OCI-M2 (cell line): ENCODE measurements around the gene MIDN.
A peak's percentile ranks its signal among the peaks of the same experiment; 100 is the strongest.
"Not testable (repeated sequence)": the region's sequence is repeated elsewhere in the genome, so short reads cannot be mapped to it uniquely, and the experiment has no call there.

Experiments used
- DNase-seq: peaks from one replicate; lab custom pipeline; 2025; ENCODE audit not compliant: unreplicated experiment; lab: John Stamatoyannopoulos, UW

Gene MIDN

GRCh38 chr19:1248139-1248785 is at the start of gene MIDN:
MIDN (plus strand) TSS chr19:1248583; CDS start chr19:1250297, 1,714 bp downstream.
- DNase-seq = no peak

DNA sequence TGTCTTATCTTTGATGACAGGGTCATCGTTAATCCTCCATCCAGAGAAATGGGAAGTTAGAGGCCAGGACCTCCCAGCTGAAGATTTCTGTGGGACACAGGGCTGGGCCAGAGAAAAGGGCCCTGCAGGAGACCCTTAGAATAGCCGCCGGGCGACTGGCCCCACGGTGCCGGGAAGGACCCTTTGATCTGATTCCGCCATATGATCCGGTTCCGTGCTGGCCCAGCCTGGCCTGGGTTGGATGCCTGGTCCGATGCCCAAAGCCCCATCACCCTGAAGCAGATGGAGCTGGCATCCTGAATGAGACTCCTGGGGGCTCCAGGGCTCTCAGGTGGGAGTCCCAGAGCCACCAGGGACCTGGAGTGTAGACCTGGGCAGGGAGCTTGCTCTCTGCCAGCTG is 48.9 kb upstream of the MIDN start:
- DNase-seq = no peak

- not testable (repeated sequence) for DNase-seq
These were observed 47.8 kb upstream of the MIDN start for GRCh38 chr19:1200614-1201013.

GRCh38 chr19:1205114-1206099 is 43.0 kb upstream of the MIDN start, which contains the start of gene STK11:
STK11 (plus strand) TSS chr19:1205778; CDS start chr19:1206914, 1,136 bp downstream.
- DNase-seq = peak; percentile 75

DNA sequence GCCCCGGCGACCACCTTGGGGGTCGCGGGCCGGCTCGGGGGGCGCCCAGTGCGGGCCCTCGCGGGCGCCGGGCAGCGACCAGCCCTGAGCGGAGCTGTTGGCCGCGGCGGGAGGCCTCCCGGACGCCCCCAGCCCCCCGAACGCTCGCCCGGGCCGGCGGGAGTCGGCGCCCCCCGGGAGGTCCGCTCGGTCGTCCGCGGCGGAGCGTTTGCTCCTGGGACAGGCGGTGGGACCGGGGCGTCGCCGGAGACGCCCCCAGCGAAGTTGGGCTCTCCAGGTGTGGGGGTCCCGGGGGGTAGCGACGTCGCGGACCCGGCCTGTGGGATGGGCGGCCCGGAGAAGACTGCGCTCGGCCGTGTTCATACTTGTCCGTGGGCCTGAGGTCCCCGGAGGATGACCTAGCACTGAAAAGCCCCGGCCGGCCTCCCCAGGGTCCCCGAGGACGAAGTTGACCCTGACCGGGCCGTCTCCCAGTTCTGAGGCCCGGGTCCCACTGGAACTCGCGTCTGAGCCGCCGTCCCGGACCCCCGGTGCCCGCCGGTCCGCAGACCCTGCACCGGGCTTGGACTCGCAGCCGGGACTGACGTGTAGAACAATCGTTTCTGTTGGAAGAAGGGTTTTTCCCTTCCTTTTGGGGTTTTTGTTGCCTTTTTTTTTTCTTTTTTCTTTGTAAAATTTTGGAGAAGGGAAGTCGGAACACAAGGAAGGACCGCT is 42.1 kb upstream of the MIDN start:
- DNase-seq = no peak

DNA sequence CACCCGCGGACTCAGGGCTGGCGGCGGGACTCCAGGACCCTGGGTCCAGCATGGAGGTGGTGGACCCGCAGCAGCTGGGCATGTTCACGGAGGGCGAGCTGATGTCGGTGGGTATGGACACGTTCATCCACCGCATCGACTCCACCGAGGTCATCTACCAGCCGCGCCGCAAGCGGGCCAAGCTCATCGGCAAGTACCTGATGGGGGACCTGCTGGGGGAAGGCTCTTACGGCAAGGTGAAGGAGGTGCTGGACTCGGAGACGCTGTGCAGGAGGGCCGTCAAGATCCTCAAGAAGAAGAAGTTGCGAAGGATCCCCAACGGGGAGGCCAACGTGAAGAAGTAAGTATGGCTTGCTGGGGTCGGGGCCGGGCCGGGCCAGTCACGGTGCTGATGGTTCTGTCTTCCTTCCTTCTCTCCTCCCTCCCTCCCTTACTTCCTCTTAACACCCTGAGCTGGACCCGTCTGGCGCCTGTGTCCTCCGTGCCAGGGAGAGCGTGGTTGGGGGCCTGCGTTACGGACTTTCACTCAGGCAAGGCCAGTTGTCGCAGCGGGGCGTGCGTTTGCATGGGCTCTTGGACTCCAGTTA is 41.4 kb upstream of the MIDN start:
- DNase-seq = no peak

DNA sequence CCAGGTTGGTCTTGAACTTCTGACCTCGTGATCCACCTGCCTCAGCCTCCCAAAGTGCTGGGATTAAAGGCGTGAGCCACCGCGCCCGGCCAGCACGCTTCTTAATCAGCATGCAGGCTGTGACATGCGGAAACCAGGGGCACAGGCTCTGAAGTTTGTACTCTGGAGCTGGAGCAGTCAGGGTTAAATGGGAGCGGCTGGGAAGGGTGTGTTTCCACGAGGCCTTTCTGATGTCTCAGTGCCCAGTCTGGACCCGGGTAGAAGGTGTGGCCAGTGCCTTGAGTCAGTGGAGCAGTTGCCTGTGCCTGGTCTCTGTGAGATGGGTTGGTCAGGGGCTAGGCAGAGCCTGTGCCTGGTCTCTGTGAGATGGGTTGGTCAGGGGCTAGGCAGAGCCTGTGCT is 39.6 kb upstream of the MIDN start:
- DNase-seq = not testable (repeated sequence)

DNA sequence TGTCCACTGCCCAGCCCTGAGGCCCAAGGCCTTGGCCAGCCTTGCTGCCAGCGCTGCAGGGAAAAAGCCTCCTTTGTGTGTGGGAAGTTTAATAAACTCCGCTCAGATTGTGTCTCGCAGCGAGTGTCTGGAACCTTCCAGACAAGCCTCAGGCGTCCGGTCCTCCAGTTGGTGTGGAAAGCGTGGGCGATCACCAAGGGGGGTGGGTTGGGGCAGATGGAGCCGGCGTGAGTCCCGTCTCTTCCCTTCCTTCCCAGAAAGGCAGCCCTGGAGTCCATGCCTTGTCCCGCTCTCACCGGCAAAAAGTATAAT is 38.2 kb upstream of the MIDN start:
- DNase-seq = no peak

DNA sequence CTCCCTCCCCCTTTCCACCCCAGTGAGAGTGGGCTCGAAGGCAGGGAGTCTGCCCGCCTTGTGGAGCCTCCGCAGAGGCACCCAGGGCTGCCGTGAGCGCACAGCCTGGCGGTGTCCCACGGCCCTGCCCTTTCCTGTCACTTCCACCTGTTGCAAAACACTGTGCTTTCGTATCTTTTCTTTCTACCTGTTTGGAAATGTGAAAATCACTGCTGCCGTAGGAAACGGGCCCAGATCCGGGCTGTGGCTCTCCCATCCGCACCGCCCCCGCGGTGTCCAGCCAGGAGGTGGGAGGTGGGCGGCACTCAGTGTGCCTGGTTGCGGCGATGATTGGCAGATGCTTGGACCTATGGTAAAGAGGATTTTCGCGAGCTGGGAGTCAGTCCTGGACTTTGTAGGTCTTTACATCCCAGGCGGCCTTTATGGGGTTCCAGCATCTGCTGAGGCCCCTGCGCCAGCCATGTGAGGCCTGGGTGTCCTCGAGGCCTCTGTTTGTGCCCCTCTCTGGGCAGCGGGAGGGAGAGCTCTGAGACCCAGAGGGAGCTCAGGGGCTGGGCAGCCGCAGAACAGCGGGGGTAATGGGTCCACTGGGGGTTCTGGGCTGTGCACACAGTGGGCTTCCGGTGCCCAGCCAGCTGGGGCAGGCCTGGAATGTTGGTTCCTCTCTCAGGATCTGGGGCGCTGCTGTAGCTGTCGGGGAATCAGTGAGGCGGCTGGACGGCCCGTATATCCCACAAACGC is 36.7 kb upstream of the MIDN start:
- DNase-seq = no peak

DNA sequence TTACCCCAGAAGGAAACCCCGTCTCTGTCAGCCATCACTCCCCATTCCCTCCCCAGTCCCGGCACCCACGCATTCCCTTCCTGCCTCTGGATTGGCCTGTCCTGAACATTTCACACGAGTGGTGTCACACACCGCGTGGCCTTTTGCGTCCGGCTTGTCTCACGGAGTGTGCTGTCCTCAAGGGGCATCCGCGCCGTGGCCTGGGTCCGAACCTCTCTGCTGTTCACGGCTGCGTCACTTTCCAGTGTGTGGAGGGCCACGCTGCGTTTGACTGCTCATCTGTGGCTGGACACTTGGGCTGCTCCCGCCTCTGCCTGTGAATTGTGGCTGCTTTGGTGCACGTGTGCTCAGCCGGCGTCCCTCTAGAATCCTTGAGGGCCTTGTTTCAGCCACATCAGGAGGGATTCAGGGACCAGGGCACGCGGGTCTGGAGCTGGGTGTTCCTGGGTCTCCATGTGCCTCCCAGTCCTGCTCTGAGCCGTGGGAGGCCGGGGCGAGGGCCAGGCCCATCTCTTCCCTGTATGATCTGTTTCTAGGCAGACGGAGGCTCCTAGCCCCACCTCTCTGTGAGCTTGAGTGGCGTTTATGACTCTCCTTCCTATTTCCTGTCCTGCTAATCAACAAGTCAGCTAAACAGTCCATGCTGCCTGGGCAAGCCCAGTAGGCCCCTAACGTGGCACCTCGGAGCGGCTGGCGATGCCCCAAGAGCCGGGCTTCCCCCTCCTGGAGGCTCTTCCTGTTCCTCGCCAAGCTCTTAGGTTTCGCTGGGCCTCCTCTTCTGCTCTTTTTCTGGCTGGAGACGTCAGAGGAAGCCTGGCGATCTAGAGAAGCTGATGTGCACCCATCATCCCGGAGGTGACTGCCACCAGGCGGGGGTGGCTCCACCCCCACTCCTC is 34.7 kb upstream of the MIDN start:
- DNase-seq = no peak

GRCh38 chr19:1214299-1214861 is 34.0 kb upstream of the MIDN start:
- DNase-seq = no peak

DNA sequence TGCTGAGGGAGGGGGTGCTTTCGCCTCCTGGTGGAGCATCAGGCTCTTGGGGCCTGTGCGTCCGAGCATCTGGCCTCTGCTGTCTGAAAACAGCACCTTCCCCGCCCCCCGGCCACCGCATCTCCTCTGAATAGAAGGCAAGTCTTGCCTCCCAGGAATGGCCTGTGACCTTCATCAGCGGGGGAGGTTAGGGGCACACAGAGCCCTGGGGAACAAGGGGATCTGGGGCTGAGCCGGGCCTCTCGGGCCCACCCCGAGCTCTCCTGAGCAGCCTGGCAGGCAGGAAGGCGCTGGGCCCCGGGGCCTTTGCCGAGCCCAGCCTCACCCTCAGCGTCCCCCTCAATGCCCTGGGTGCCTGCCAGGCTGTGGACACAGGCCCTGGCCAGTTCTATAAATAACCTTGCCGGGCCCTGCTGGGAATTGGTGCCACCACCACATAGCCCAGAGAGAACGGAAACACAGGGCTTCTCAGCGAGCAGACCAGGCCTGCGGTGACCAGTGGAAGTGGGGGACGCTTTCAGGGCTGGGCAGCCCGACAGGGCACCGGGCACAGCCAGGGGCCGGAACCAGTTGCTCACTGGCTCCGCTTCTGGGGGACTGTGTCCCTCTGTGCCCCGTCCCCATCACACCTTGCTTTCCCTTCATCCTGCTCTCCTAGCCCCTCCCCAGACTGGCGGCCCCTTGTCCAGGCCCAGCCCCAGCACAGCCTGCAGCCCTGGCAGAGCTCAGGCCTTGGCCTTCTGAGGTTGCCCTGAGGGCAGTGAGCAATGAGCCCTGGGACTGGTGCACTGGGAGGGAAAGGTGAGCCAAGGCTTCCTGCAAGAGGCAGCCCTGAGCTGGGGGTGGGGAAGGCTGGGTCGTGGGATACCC is 33.3 kb upstream of the MIDN start:
- no peak for DNase-seq

- no peak for DNase-seq
These were observed 31.6 kb upstream of the MIDN start for GRCh38 chr19:1216756-1217155.

DNA sequence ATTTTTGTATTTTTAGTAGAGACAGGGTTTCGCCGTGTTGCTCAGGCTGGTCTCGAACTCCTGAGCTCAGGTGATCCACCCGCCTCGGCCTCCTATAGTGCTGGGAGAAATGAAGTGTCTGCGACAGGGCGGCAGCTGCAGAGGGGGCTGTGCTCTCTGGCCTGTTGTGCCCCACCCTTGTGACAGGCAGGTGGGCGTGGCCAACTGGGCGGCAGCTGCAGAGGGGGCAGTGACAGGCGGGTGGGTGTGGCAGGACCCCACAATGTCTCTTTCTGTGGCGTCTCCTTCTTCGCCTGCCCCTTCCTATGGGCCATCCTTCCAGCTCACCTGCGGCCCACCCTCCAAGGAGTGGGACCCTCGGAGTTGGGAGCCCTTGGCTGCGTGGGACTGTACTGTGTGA is 31.0 kb upstream of the MIDN start:
- no peak for DNase-seq

DNA sequence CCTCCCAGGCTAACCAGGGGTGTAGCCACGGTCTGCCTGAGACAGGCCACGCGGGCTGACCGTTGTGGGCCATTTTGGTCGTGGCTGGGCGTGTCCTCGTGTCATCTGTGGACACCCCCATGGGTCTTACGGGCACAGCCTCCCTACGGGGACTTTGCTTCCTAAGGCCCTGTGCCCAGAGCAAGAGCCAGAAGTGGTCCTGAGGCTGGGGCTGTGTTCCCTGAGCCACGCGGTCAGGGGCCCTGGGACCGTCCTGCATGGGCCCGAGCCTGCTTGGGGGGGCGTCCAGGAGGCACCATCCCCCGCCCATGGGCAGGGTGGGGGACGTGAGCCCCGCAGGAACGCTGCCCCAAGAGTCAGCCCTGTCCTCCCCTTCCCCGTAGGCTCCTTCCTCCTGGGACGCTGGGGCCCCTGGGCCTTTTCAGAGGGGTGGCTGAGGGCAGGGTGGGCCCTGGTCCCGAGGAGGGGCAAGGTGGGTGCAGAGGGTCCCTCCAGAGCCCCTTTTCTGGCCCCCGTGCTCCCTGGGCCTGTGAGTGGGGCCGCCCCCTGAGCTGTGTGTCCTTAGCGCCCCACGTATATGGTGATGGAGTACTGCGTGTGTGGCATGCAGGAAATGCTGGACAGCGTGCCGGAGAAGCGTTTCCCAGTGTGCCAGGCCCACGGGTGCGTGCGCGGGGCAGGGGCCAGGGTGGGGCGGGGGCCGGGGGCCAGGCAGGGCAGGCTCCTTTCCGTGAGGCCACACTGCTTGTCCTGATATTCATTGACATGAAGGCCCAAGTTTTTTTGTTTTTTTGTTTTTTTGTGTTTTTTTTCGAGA is 29.4 kb upstream of the MIDN start:
- no peak for DNase-seq

GRCh38 chr19:1219786-1220476 is 28.5 kb upstream of the MIDN start:
- DNase-seq = no peak

DNA sequence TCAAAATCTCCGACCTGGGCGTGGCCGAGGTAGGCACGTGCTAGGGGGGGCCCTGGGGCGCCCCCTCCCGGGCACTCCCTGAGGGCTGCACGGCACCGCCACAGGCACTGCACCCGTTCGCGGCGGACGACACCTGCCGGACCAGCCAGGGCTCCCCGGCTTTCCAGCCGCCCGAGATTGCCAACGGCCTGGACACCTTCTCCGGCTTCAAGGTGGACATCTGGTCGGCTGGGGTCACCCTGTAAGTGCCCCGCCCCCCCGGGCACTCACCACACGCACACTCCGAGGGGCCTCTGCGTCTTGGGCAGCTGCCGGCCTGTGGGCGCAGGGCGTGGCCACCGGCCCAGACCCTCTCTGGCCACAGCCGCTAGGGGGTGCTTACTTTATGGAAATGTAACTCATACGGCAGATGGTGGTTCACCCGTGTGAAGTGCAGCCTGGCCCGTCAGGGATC is 27.9 kb upstream of the MIDN start:
- no peak for DNase-seq
